Natural killer cell (primary cell): Measurements from ENCODE around the gene FSTL4. TPM values are rescaled to one million over a fixed set of nuclear protein-coding genes. Genes with fewer than 3 reads are reported as not detected.

Experiments used
- ATAC-seq, 3 donors: fragments of 150-1000 bp in 2 of 3; fragments of 200-7000 bp in 1 of 3; cut with Tn5 transposase; 1 replicate in 1 of 3; 2 replicates in 2 of 3; pipeline ENCODE4 v1.10.0; 2021; ENCODE audit warnings: mild to moderate bottlenecking in 2 of 3, moderate library complexity in 2 of 3
- DNase-seq, 2 donors: peaks; one replicate each; pipeline versions ENCODE4 v3.0.0 to v3.0.0-alpha.2; 2013 to 2021; ENCODE audit warnings: mixed read lengths in 1 of 2
- H3K27ac ChIP-seq: one replicate; pipeline ENCODE4 v1.5.1; 2013; ENCODE audit warnings: mild to moderate bottlenecking, low read length
- H3K27me3 ChIP-seq: one replicate; pipeline ENCODE4 v1.6.1; 2013; ENCODE audit warnings: low read length; ENCODE audit not compliant: control insufficient read depth, insufficient read depth
- H3K36me3 ChIP-seq: one replicate; pipeline ENCODE4 v1.6.1; 2013; ENCODE audit warnings: low read length; ENCODE audit not compliant: control insufficient read depth, insufficient read depth
- H3K4me1 ChIP-seq: one replicate; pipeline ENCODE4 v1.6.1; 2013; ENCODE audit warnings: low read length; ENCODE audit not compliant: control insufficient read depth, insufficient read depth
- H3K4me3 ChIP-seq: one replicate; pipeline ENCODE4 v1.5.1; 2013; ENCODE audit warnings: low read length
- H3K9me3 ChIP-seq: one replicate; pipeline ENCODE4 v1.6.1; 2013; ENCODE audit warnings: low read length; ENCODE audit not compliant: control insufficient read depth, insufficient read depth
- H3K27ac Mint-ChIP-seq, 2 donors: one replicate each; pipeline ENCODE4 v1.8.0; 2022; ENCODE audit warnings: mild to moderate bottlenecking in 2 of 2, mixed read lengths in 2 of 2, moderate library complexity in 1 of 2
- H3K27me3 Mint-ChIP-seq, 2 donors: one replicate each; pipeline ENCODE4 v1.8.0; 2022; ENCODE audit warnings: low read depth in 2 of 2, mixed read lengths in 2 of 2
- H3K36me3 Mint-ChIP-seq: one replicate; pipeline ENCODE4 v1.8.0; 2022; ENCODE audit warnings: mixed read lengths
- H3K4me1 Mint-ChIP-seq, 2 donors: one replicate each; pipeline ENCODE4 v1.8.0; 2022; ENCODE audit warnings: mixed read lengths in 2 of 2
- H3K4me3 Mint-ChIP-seq: one replicate; pipeline ENCODE4 v1.8.0; 2022; ENCODE audit warnings: mild to moderate bottlenecking, moderate library complexity, mixed read lengths
- H3K9me3 Mint-ChIP-seq, 2 donors: one replicate each; pipeline ENCODE4 v1.8.0; 2022; ENCODE audit warnings: mixed read lengths in 2 of 2
- WGBS: methylation state at CpG from one replicate; pipeline ENCODE4 v1.1.7; 2013; ENCODE audit warnings: missing lambda C conversion rate; ENCODE audit not compliant: insufficient coverage; 5-methylcytosine and 5-hydroxymethylcytosine counted together
- intact Hi-C: fragments of 100-400 bp; cut with micrococcal nuclease; formaldehyde crosslinking; loops from one replicate; pipeline ENCODE4 v1.14.2; 2022
- total RNA-seq, 4 donors: library from RNA; stranded (reverse); fragments of 120-200 nt in 1 of 4; gene quantifications; one replicate each; pipeline versions ENCODE4 v1.2.3 to v1.2.4, GENCODE V29; 2013 to 2022
- TF ChIP-seq, protein P1 (sequence below): fragments of 200-600 bp; IDR thresholded peaks from one replicate; pipeline ENCODE4 v1.8.0; 2022; ENCODE audit warnings: antibody characterized with exemption

Gene FSTL4
- total RNA-seq, 3 donors from 2014 or later (not counting 1 experiment from before 2014, with no cell fraction given) = 0.11 to 0.75 (median 0.55) TPM

DNA sequence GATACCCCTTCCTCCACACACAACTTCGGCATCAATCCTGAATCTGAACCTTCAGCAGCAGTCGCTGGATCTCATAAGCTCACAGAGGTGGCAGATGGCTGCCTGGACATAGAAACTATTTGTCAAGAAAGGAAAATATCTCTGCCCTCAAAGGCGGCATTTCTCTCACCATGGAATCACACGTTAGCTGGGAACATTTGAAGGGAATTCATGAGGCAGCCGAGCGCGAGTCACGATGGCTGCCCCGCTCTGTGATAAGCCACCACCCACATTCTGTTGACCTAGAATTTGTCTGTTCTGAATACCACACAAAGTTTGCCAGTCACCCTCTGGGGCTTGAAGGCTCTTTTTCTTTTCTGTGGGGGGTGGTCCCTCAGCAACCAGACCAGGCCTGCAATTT, 157.9 kb downstream of the FSTL4 start:
- Mint-ChIP-seq H3K4me1 (no peaks in the 10 kb centered on the region), H3K27me3 (peaks cover 0 to 7% of the 10 kb centered on the region in 2 donors), H3K9me3 (no peaks in the 10 kb centered on the region), H3K36me3 (no peaks in the 10 kb centered on the region), H3K4me3 (no peak overlapping the region), H3K27ac (no peak overlapping the region)
- ATAC-seq (no peak), DNase-seq (no peak)
- TF ChIP-seq, protein P1, sequence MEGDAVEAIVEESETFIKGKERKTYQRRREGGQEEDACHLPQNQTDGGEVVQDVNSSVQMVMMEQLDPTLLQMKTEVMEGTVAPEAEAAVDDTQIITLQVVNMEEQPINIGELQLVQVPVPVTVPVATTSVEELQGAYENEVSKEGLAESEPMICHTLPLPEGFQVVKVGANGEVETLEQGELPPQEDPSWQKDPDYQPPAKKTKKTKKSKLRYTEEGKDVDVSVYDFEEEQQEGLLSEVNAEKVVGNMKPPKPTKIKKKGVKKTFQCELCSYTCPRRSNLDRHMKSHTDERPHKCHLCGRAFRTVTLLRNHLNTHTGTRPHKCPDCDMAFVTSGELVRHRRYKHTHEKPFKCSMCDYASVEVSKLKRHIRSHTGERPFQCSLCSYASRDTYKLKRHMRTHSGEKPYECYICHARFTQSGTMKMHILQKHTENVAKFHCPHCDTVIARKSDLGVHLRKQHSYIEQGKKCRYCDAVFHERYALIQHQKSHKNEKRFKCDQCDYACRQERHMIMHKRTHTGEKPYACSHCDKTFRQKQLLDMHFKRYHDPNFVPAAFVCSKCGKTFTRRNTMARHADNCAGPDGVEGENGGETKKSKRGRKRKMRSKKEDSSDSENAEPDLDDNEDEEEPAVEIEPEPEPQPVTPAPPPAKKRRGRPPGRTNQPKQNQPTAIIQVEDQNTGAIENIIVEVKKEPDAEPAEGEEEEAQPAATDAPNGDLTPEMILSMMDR = no peak
- H3K9me3 ChIP-seq = no peaks in the 10 kb centered on the region
- no peak overlapping the region for H3K4me3 ChIP-seq
- H3K27me3 ChIP-seq = no peaks in the 10 kb centered on the region
- no peaks in the 10 kb centered on the region for H3K4me1 ChIP-seq
- WGBS = 85% methylated on average over 9 of the region's 9 CpGs
- H3K27ac ChIP-seq = no peak overlapping the region
- intact Hi-C loops = no loop called here
- no peaks in the 10 kb centered on the region for H3K36me3 ChIP-seq

GRCh38 chr5:133453831-133454230, 158.5 kb downstream of the FSTL4 start:
- Histone ChIP-seq H3K4me1 (no peaks in the 10 kb centered on the region), H3K27ac (no peak overlapping the region), H3K27me3 (no peaks in the 10 kb centered on the region), H3K9me3 (no peaks in the 10 kb centered on the region), H3K4me3 (no peak overlapping the region), H3K36me3 (no peaks in the 10 kb centered on the region)
- Mint-ChIP-seq H3K27ac (no peak overlapping the region), H3K4me3 (no peak overlapping the region), H3K9me3 (no peaks in the 10 kb centered on the region), H3K27me3 (peaks cover 0 to 7% of the 10 kb centered on the region in 2 donors), H3K4me1 (no peaks in the 10 kb centered on the region), H3K36me3 (no peaks in the 10 kb centered on the region)
- DNase-seq = no peak
- TF ChIP-seq, protein P1 = no peak
- intact Hi-C loops = no loop called here
- no peak for ATAC-seq
- WGBS = 80% methylated on average over 1 of the region's 2 CpGs

- ATAC-seq (peak in 1 of 3 donors; percentile 22), DNase-seq (no peak)
- H3K4me3 Mint-ChIP-seq = no peak overlapping the region
- no peak overlapping the region for H3K27ac Mint-ChIP-seq
- peaks cover 0 to 7% of the 10 kb centered on the region in 2 donors for H3K27me3 Mint-ChIP-seq
- Histone ChIP-seq H3K9me3 (no peaks in the 10 kb centered on the region), H3K36me3 (no peaks in the 10 kb centered on the region), H3K27me3 (no peaks in the 10 kb centered on the region), H3K27ac (no peak overlapping the region), H3K4me3 (no peak overlapping the region), H3K4me1 (no peaks in the 10 kb centered on the region)
- intact Hi-C loops = no loop called here
- no peaks in the 10 kb centered on the region for H3K36me3 Mint-ChIP-seq
- TF ChIP-seq, protein P1 = no peak
- no peaks in the 10 kb centered on the region for H3K9me3 Mint-ChIP-seq
- no peaks in the 10 kb centered on the region for H3K4me1 Mint-ChIP-seq
- WGBS = 82% methylated on average over 4 of the region's 4 CpGs
These were observed 159.1 kb downstream of the FSTL4 start for GRCh38 chr5:133453084-133453780.

DNA sequence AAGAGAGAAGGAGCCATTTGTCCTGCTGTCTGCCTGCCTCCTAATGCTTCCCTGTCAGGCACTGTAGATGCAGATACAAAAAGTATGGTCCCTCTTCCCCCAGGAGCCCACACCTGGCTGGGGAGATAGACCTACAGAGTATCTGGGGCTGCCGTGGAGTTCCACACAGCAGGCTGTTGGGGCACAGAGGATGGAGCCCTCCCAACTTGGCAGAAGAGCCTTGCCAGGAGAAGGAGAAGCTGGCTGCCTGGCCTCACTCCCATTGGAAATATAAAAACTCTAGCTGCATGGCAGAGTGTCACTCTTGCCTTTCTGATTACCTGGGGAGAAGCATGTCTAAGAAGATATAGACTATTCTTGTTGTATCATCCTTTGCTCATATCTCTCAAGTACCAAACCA, 160.4 kb downstream of the FSTL4 start:
- peaks cover 0 to 7% of the 10 kb centered on the region in 2 donors for H3K27me3 Mint-ChIP-seq
- TF ChIP-seq, protein P1 = no peak
- intact Hi-C loops = no loop called here
- Histone ChIP-seq H3K27ac (no peak overlapping the region), H3K9me3 (no peaks in the 10 kb centered on the region), H3K4me1 (no peaks in the 10 kb centered on the region), H3K36me3 (no peaks in the 10 kb centered on the region), H3K4me3 (no peak overlapping the region), H3K27me3 (no peaks in the 10 kb centered on the region)
- no peak overlapping the region for H3K4me3 Mint-ChIP-seq
- DNase-seq (no peak), ATAC-seq (no peak)
- no peak overlapping the region for H3K27ac Mint-ChIP-seq
- no peaks in the 10 kb centered on the region for H3K4me1 Mint-ChIP-seq
- 87% methylated on average over 1 of the region's 1 CpG for WGBS
- H3K36me3 Mint-ChIP-seq = no peaks in the 10 kb centered on the region
- no peaks in the 10 kb centered on the region for H3K9me3 Mint-ChIP-seq
